ENCODE measurements around the gene SLX4.

- TF ChIP-seq CTCF (IDR thresholded peaks at IDR 0.05) (no peak), EP300 (IDR thresholded peaks at IDR 0.05) (no peak), POLR2AphosphoS5 (IDR thresholded peaks at IDR 0.05) (no peak), POLR2A (IDR thresholded peaks at IDR 0.05) (no peak)
These were observed 20.5 kb downstream of the SLX4 start for GRCh38 chr16:3590736-3591435.

All from stomach (tissue), 4 donors.